ENCODE results near the gene JAKMIP2.

The JAKMIP2 gene

DNA sequence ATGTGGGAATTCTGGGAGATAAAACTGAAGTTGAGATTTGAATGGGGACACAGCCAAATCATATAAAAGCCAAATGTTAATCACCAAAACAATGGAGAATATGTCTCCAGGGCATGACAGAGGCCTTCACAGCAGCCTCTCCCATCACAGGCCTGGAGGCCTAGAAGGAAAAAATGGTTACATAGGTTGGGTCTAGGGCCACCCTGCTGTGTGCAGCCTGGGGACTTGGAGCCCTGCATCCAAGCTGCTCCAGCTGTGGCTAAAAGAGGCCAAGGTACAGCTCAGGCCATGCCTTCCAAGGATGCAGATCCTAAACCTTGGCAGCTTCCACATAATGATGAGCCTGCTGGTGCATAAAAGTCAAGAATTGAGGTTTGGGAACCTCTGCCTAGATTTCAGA, 85.1 kb downstream of the JAKMIP2 start:
- DNase-seq (ENCODE audit: low read depth): no peak

DNA sequence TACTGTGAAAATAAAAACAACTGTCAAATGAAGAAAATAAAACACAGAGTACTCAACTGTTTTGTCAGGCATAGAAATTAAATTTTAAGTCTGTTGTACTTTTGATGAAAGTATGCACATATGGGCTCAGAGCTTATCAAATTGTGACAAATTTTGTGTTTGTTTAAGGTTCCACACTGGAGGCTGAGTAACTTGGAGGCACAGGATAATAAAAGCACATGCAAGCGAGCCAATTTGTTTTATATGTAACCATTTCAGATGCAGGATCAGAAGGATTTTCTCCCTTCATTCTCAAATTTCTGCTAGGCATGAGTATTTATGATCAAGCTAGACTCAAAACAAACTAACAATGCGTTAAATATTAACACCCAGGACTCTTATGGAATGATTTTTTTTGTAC, 87.8 kb downstream of the JAKMIP2 start:
- DNase-seq (ENCODE audit: low read depth): no peak

DNA sequence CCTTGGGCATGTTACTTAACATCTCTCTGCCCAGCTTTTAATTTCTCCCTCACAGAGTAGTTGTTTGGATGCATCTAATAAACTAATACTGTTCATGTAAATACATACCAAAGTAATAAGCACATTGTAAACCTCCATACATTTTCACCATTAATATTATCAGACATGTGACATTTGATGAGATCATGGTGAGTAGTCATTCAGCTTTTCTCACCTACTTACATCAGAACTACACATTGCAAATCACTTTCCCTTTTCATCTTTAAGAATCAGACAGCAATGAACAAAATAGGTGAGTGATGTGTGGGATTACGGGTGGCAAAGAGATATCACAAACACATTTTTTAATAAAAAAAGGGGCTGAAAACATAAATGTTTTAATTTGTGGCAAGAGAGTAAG, 89.3 kb downstream of the JAKMIP2 start:
- no peak for DNase-seq (ENCODE audit: low read depth)

DNA sequence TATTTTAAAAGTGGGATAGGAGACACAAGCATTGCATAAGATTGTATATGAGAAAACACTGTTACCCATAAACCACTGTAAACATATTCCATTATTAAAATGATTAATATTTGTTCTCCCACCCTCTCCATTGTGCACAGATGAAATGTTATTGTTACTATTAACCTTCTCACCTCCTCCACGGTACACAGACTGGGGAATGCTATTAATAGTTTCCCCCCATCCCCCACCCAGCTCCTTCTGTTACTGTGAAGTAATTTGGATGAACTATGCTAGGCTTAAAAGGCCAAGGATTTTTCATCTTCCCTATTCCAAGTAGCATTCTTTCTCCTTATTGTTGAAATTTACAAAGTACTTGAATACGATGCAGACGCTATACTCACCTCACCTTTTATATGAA, 91.4 kb downstream of the JAKMIP2 start:
- no peak for DNase-seq (ENCODE audit: low read depth)

DNA sequence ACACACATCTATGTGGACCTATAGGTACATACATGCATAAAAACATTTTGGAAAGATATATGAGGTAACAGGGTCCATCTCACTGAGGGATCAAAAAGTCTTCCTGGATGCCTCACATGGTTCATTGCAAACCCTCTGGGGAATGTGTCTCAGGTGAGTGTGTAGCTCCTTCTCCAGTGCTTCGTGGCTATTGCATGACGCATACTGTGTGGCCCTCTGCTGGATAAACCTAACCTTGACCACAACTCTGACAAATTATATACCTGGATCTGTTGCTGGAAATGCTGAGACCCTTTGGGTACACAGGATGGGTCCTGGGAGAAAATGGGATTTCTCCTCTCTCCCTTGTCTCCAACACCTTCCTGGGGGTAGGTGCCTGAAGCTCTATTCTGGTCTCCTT, 91.9 kb downstream of the JAKMIP2 start:
- no peak for DNase-seq (ENCODE audit: low read depth)

DNA sequence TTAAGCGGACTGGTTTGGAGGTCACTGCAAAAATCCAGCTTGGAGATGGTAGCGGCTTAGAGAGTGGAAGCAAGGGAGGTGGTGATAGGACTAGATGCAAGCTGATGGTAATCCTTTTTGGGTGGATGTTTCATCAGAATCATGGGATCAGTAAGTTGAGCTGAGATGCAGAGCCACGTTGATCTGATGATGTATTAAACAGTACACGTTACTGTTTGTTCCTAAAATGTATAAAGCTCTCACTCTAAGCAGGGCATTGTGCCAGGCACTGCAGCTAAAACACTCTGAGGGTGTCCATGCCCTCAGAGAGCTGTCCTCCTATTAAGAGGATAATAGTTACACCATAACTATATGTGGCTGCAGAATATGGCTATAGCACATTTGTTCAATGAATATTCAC, 93.1 kb downstream of the JAKMIP2 start:
- DNase-seq (ENCODE audit: low read depth): no peak

DNA sequence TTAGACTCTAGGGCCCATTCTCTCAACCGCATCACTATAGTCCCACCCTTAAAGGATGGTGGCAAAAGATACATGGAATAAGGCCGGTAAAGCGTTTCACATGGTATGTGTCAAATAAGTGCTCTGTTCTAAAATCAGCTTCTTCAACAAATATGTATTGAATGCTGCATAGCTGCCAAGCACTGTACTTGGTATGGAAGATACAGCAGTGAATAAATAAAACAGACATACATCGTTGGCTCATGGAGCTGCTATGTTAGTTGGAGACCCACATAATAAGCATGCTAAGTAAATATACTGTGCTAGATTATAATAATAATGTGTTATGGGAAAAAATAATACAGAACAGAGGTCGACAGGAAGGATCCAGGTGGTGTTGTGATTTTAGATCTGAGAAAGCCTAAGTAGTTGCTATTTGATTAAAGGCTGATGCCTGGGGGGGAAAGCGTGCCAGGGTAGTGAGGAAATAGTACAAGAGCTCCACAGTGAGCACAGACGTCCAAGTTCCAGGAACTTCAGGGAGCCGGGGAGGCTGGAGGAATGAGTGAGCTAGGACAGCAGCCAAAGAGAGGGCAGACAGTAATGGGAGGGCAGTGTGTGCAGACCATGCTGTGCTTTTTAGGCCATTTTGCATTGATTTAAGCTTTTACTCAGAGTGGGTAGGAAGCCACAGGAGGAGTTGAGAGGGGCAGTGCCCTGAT, 93.7 kb downstream of the JAKMIP2 start:
- DNase-seq (ENCODE audit: low read depth): peak; percentile 16

DNA sequence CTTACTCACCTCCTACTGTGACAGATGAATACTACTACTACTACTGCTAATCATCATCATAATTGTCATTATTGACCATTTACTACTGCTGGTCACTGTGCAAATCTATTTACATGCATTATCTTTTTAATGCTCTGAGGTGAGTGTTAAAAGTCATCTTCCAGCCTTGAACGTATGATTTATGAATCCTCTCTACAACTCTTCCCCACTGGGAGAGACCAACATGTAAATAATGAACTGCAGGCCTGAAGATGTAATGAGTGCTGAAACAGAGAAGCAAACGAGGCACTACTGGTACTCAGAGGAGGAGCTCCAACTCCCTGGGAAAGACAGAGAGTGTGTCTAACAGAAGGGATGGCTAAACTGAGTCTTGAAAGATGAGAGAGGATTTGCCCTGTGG, 95.4 kb downstream of the JAKMIP2 start:
- no peak for DNase-seq (ENCODE audit: low read depth)

DNA sequence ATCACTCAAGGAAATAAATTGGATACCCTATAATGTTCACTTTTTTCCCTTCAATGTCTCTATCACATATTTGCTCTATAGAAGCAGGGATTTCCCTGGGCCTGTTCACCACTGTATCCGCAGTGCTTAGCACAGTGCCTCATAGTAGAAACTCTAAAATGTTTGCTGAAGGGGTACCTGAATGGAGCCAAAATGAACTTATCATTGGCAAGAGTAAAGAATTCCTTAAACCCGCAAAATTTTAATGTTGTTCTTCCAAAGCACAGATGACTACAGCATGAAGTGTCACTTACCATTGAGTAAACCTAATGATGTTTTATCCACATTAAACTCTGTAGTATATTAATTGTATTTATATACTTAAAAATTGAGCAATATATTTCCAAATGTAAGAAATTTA, 96.1 kb downstream of the JAKMIP2 start:
- DNase-seq (ENCODE audit: low read depth): no peak

DNA sequence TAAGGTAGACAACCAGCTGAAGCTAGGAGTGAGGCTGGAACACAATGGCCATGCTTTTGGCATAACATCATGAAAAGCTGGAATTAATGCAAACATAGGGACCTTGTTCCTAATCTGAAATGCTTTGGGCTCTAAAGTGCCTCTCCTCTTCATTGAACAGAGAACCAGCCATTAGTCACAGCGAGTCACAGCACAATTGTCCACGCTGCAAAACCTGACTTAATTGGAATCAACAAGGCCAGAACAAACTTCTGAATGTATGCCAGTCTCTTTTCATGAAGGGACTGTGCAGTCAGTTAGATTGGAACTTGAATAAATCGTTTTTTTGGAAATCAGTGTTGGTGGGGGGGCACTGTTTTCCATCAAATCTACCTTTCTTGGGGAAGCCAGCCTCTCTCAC, 96.5 kb downstream of the JAKMIP2 start:
- no peak for DNase-seq (ENCODE audit: low read depth)

DNA sequence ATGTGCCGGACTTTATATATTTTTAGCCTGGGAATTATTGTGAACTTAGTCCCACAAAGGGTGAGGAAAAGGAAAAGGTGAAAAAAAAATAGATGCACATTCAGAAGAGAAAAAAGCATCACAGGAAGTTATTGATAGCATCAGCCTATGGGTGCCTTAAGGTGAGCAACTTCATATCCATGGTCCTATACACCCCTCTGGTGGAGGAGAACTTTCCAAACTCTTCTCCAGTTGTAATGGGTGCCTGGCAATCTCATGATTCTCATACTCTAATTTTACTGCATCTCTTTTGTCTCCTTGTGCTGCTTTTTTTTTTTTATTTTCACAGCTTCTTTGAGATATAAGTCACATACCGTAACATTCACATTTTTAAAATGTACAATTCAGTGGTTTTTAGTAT, 107.4 kb downstream of the JAKMIP2 start:
- DNase-seq (ENCODE audit: low read depth): no peak

DNA sequence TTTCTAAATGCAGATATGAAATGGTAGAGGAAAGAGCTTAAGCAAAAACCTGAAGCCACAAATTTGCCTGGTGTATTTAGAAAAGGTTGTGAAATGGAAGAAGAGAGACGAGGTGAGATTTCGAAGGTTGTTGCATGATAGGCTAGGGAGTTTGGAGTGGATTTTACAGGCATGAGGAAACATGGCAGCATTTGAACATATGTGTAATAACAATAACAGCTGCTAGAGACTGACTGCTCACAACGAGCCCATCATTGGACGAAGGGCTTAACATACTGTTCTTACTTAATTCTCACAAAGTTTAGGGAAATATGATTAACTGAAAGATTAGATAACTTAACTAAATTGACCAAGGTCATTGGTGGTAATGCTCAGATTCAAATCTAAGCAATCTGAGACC, 108.1 kb downstream of the JAKMIP2 start:
- no peak for DNase-seq (ENCODE audit: low read depth)

DNA sequence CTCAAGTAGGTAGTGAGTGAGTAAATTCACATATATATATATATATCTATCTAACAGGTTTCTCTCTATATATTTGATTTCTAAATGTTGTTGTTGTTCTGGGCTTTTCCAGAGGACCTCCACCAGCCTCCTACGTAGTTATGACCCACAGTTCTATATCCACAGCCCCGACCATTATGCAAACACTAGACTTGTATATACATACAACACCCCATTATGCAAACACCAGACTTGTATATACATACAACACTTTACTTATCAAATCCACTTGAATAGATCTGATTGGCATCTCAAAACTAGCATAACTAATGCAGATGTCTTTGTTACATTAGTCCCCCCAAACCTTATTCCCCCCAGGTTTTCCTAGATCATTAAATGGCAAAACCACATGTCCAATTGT, 108.7 kb downstream of the JAKMIP2 start:
- no peak for DNase-seq (ENCODE audit: low read depth)

DNA sequence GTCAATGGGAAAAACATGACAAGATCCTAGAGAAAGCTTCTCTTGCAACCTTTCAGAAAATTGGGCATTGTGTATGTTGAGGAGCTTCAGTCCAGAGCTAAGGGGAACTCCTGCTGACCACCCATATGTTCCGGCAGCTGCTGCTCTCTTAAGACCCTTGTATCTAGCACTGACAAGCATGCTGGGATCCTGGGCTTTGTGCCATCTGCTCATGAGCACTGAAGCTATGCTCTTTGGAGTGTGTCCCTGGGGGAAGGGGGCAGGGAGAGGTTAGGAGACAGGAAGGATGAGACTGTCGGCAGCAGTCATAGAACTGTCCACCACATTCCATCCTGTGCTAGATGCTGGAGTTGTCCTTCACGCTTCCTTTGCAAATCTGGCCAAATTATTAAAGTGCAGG, 109.3 kb downstream of the JAKMIP2 start:
- no peak for DNase-seq (ENCODE audit: low read depth)

DNA sequence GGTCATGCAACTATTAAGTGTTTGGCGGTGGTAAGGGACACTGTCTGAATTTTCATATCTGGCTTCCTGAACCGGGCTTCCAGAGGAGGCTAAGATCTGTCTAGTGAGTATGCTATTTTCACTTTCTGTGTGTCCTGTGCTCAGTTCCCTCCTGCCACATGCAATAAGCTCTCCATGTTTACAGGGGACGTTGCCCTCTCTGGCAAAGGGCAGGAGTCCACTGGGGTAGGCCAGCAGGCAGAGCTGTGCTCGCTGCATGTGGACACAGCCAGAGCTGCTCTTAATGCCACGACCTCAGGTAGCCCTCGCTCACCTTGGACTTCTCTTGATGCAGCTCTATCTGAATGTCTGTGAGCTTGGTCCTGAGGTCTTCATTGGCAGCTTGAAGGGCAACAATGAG, 111.2 kb downstream of the JAKMIP2 start:
- no peak for DNase-seq (ENCODE audit: low read depth)

DNA sequence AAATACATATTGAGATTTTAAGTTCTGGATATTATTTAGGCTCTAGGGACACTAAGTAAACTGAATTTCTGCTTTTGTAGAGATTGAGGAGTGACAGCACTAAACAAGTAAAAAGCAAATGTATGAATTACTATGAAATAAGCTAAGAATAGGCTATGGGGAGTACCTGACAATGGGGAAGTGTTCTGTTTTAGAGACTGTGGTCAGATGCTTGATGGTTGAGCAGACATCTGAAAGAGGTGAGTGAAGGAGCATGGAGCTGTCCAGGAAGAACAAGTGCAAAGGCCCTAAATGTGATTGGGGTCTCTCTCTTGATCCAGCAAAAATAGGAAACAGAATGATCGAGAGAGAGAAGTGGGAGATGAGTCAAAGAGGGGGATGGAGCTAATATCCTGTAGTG, 111.7 kb downstream of the JAKMIP2 start:
- DNase-seq (ENCODE audit: low read depth): no peak

DNA sequence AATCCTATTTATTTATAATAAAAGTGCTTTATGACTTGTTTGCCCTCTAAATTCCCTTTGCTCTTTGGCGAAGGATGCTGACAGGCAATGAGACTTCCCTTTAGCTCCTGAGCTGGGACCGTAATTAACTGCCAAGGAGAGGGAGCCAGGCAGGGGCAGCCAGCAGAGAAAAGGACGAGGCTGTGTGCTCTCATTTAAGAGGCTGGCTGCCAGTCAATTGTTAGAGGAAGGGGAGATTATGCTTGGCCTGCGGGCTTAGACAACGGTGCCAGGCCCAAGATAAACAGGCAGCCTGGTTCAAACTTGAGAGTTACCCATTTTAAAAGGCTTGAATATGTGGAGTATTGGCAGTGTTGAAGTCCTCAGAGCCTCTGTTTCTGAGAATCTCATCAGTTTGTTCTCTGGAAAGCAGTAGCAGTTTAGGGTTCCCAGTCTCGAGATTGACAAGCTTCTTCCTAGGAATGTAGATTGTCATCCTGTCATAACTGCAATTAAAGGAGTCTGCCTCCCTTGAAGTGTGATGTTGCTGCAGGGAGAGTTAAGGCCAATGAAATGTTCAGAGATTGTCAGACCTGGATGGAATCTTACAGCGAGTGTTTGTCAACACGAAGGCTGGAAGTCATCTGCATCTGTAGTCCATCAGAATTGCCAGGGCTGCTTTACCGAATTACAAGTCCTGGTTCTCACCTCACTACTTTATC, 113.2 kb downstream of the JAKMIP2 start:
- no peak for DNase-seq (ENCODE audit: low read depth)

DNA sequence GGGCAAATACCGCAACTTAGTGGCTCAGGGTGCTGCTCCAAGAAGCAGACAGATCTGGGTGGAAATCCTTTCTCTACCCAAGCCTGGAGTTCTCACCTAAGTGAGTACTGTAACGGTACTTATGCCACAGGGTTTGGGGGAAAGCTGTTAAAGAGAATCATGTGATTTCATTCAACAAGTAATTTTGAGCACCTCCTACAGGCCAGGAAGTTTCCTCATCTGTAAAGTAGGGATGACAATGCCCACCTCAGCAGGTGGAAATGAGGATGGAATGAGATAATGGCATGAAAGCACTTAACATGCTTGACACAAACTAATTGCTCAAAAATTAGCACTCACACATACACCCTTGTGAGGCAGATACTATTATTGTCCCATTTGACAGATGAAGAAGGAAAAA, 114.1 kb downstream of the JAKMIP2 start:
- no peak for DNase-seq (ENCODE audit: low read depth)

DNA sequence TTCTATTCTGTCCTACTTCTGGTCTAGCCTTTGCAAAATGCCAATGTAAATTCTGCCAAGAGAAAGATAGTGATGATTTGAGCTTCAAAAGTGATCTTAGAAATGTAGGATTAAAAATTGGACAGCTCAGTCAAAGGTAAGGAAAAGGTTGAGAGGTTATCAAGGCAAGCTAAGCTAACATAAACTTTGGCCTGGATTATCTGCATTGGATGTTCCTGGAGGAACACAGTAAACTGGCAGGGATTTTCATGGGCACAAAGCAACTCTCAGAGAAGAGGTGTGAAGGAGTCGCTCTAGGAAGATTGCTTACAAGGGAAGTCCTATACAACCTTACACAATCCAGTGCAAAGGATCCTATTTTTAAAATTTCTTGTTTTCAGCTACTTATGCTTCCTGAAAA, 115.2 kb downstream of the JAKMIP2 start:
- DNase-seq (ENCODE audit: low read depth): no peak

DNA sequence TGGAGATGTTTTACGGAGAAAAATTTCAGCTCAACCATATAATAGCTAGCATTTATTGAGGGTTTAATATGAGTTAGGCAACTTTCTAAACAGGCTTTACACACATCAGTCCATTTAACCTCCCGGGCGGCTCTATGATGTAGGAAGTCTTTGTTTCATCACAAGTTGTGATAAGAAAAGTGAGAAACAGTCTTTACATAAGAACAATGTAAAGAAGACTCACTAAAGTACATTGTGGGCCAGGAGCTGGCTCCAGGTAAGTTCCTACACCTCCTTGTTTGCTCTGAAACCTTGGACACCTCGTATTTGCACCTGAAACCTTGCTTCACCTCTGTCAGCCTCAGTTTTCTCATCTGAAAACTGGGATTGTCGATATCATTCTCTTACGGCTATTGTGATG, 116.1 kb downstream of the JAKMIP2 start:
- no peak for DNase-seq (ENCODE audit: low read depth)

DNA sequence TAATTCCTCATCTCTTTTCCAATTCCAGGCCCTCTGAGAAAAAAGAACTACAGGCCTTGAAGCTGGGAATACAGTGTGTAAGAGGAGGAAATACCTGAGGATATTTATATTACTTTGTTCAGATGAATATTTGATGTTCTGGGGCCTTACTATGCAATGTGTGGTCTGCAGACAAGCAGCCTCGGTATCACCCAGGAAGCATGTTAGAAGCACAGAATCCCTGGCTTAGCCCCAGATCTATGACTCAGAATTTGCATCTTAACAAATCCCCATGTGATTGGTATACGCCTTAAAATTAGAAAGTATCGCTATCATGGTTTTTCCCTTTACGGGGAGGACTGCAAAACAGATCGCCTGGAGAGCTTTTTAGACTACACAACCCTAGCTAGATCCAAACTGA, 121.0 kb downstream of the JAKMIP2 start:
- DNase-seq (ENCODE audit: low read depth): no peak

DNA sequence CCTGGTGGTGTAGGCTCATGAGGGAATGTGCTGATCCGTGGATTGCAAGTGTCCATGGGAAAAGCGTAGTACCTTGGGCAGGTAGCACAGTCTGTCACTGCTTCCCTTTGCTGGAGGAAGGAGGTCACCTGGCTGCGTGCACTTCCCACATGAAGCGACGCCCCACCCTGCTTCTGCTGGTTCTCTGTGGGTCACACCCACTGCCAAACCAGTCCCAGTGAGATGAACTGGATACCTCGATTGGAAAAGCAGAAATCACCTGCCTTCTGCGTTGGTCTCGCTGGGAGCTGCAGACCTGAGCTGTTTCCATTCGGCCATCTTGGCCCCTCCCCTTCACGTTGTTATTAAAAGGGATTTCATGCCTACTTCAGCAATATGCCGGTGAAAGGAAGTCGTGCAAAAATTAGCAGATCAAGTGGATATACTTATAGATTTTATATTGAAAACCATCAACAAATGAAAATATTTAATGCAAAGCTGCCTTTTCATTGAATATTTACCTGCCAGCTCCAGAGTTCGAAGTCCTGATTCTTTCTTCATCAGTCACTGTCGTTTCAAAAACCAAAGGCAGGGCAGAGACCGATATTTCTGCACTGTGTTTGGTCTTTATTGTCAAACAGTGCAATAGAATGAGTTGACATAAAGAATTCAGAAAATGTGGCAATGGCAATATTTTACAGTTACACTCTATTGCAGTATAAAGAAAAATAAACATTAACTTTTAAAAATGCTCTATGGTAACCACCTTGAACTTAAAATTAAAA, 123.2 kb downstream of the JAKMIP2 start:
- no peak for DNase-seq (ENCODE audit: low read depth)

DNA sequence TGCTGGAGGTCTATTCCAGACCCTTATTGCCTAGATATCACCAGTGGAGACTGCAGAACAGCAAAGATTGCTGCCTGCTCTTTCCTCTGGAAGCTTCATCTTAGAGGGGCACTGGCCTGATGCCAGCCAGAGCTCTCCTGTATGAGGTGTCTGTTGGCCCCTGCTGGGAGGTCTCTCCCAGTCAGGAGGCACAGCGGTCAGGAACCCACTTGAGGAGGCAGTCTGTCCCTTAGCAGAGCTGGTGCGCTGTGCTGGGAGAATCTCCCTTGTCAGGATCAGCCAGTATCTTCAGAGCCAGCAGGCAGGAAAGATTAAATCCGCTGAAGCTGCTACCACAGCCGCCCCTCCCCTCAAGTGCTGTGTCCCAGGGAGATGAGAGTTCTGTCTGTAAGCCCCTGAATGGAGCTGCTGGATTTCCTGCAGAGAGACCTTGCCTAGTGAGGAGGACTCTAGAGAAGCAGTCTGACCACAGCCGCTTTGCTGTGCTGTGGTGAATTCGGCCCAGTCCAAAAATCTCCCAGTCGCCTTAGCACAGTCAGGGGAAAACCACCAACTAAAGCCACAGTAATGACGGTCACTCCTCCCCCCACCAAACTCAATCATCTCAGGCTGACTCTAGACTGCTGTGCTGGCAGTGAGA, 124.1 kb downstream of the JAKMIP2 start:
- DNase-seq (ENCODE audit: low read depth): no peak

Measured in stromal cell of bone marrow (primary cell).